HepG2 (cell line): ENCODE data around the gene SPATA32. TPM values are rescaled to one million over a fixed set of nuclear protein-coding genes. Genes with fewer than 3 reads are reported as not detected.

ENCODE experiments used
- ATF3 ChIP-seq: sonication (generic); formaldehyde crosslinking; IDR thresholded peaks from 2 replicates; pipeline ENCODE4 v1.4.0; 2020; ENCODE audit warnings: missing genetic modification reagents
- CENPBD1 ChIP-seq: sonication (generic); formaldehyde crosslinking; IDR thresholded peaks from 2 replicates; pipeline ENCODE4 v1.8.0; 2022; ENCODE audit warnings: missing genetic modification reagents, low read depth, mild to moderate bottlenecking, borderline replicate concordance
- DRAP1 ChIP-seq: IDR thresholded peaks from 2 replicates; pipeline ENCODE4 v1.6.1; 2016; ENCODE audit warnings: missing genetic modification reagents, missing compliant biosample characterization
- HNRNPLL ChIP-seq: fragments of 200-400 bp; formaldehyde crosslinking; IDR thresholded peaks from 2 replicates; pipeline ENCODE4 v1.6.1; 2017; ENCODE audit warnings: mild to moderate bottlenecking, low read depth, low read length; ENCODE audit not compliant: poor library complexity, severe bottlenecking
- JUN ChIP-seq: sonication (generic); formaldehyde crosslinking; IDR thresholded peaks from 2 replicates; pipeline ENCODE4 v1.4.0; 2020; ENCODE audit warnings: mild to moderate bottlenecking, missing genetic modification reagents
- MLXIP ChIP-seq: sonication (generic); formaldehyde crosslinking; IDR thresholded peaks from 2 replicates; pipeline ENCODE4 v1.9.0; 2021; ENCODE audit warnings: missing genetic modification reagents, borderline replicate concordance
- MTERF4 ChIP-seq: sonication (generic); formaldehyde crosslinking; IDR thresholded peaks from 2 replicates; pipeline ENCODE4 v1.8.0; 2023; ENCODE audit warnings: mild to moderate bottlenecking, missing genetic modification reagents
- REPIN1 ChIP-seq: sonication (generic); formaldehyde crosslinking; IDR thresholded peaks from 2 replicates; pipeline ENCODE4 v1.8.0; 2022; ENCODE audit warnings: missing genetic modification reagents, low read depth, mild to moderate bottlenecking, borderline replicate concordance
- SAFB2 ChIP-seq: sonication (generic); formaldehyde crosslinking; IDR thresholded peaks from 2 replicates; pipeline ENCODE4 v1.5.1; 2020; ENCODE audit warnings: missing genetic modification reagents, low read depth, mild to moderate bottlenecking, borderline replicate concordance
- TRIM24 ChIP-seq: sonication (generic); formaldehyde crosslinking; IDR thresholded peaks from 2 replicates; pipeline ENCODE4 v1.8.0; 2022; ENCODE audit warnings: mild to moderate bottlenecking, missing genetic modification reagents
- ZBTB38 ChIP-seq: sonication (generic); formaldehyde crosslinking; IDR thresholded peaks from 2 replicates; pipeline ENCODE4 v1.5.1; 2020; ENCODE audit warnings: mild to moderate bottlenecking, missing genetic modification reagents
- ZNF124 ChIP-seq: sonication (generic); formaldehyde crosslinking; IDR thresholded peaks from 2 replicates; pipeline ENCODE4 v1.4.0; 2020; ENCODE audit warnings: missing genetic modification reagents
- ZNF333 ChIP-seq: sonication (generic); formaldehyde crosslinking; IDR thresholded peaks from 2 replicates; pipeline ENCODE4 v1.4.0; 2020; ENCODE audit warnings: mild to moderate bottlenecking, missing genetic modification reagents, borderline replicate concordance
- ZNF468 ChIP-seq: sonication (generic); formaldehyde crosslinking; IDR thresholded peaks from 2 replicates; pipeline ENCODE4 v1.8.0; 2022; ENCODE audit warnings: mild to moderate bottlenecking, moderate library complexity, missing genetic modification reagents
- ZNF543 ChIP-seq: sonication (generic); formaldehyde crosslinking; IDR thresholded peaks from 2 replicates; pipeline ENCODE4 v1.4.0; 2020; ENCODE audit warnings: mild to moderate bottlenecking, missing genetic modification reagents
- polyA plus RNA-seq, 8 experiments: library from polyadenylated mRNA; depleted of rRNA in 3 of 8; stranded (reverse) in 7 of 8; unstranded in 1 of 8; fragments of >200 nt; fragmentation: Illumina TruSeq in 4 of 8; extraction: Trizol in 4 of 8; gene quantifications; 2 replicates each; pipeline versions ENCODE4 v1.2.1 to v1.2.3, GENCODE V29; 2011 to 2016; ENCODE audit warnings: low read depth in 4 of 8, missing spikeins in 1 of 8, mixed read lengths in 1 of 8; ENCODE audit not compliant: insufficient read depth in 1 of 8
- total RNA-seq, 5 experiments: library from RNA; depleted of rRNA; stranded (reverse); fragments of >200 nt; fragmentation: Illumina TruSeq; extraction: Trizol; gene quantifications; 2 replicates each; pipeline ENCODE4 v1.2.3, GENCODE V29; 2016; ENCODE audit warnings: low read depth in 1 of 5

The SPATA32 gene
- total and polyA plus RNA-seq, 2 of the 13 experiments (the other 11 are each of a cell fraction or from before 2014, with no cell fraction given): not detected

GRCh38 chr17:45247429-45248131 is 14.3 kb downstream of the SPATA32 start (continued):
- TF ChIP-seq HNRNPLL (peak; percentile 64), MLXIP (CRISPR knock-in tag) (no peak), ZNF124 (CRISPR knock-in tag) (no peak), JUN (CRISPR knock-in tag) (no peak; the same call in 1 of the 2 replicates), TRIM24 (CRISPR knock-in tag) (no peak), ZNF333 (CRISPR knock-in tag) (no peak), DRAP1 (peak; percentile 58), MTERF4 (0 out of 2 replicates have a peak, but pooled peaks have one; percentile 18), ZNF543 (peak; percentile 57; the same call in 1 of the 2 replicates), SAFB2 (CRISPR knock-in tag) (no peak), ZBTB38 (CRISPR knock-in tag) (peak; percentile 13; the same call in 1 of the 2 replicates), ZNF468 (CRISPR knock-in tag) (no peak), CENPBD1 (CRISPR knock-in tag) (no peak), ATF3 (no peak), REPIN1 (CRISPR knock-in tag) (0 out of 2 replicates have a peak, but pooled peaks have one; percentile 46)
